Cardiac fibroblast (primary cell): ENCODE results near the gene RTL3.

Experiments used
- DNase-seq, 2 donors: peaks; one replicate each; pipeline versions ENCODE4 v3.0.0 to v3.0.0-alpha.2; 2010; ENCODE audit warnings: low read depth in 2 of 2
- H3K4me3 ChIP-seq, 2 donors: replicated peaks in 1 of 2; 1 replicate in 1 of 2; 2 replicates in 1 of 2; pipeline ENCODE4 v1.5.1; 2011; ENCODE audit warnings: low read depth in 2 of 2, low read length in 2 of 2, mild to moderate bottlenecking in 2 of 2, moderate library complexity in 1 of 2
- TF ChIP-seq, protein P1 (sequence below): IDR thresholded peaks from one replicate; pipeline ENCODE4 v1.5.1; 2011; ENCODE audit warnings: low read depth, mild to moderate bottlenecking, low read length, inconsistent platforms

The RTL3 gene

DNA sequence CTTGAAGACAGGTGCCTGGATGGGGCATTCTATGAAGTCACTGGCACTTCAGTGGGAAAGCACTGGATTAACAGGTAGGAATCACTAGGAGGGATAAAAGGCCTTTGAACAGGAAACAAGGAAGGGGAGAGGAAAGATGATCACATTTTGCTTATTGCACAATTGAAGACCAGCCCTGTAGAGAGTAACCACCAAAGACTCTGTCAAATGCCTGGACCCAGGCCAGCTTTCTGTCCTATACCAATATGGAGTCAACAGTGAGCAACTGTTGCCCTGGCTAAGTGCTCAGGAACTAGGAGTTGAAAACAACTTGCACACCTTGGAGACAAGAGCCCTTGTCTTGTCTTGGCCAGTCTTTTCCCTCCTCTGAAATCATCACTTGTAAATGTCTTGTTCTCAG, 14.1 kb upstream of the RTL3 start:
- TF ChIP-seq, protein P1, sequence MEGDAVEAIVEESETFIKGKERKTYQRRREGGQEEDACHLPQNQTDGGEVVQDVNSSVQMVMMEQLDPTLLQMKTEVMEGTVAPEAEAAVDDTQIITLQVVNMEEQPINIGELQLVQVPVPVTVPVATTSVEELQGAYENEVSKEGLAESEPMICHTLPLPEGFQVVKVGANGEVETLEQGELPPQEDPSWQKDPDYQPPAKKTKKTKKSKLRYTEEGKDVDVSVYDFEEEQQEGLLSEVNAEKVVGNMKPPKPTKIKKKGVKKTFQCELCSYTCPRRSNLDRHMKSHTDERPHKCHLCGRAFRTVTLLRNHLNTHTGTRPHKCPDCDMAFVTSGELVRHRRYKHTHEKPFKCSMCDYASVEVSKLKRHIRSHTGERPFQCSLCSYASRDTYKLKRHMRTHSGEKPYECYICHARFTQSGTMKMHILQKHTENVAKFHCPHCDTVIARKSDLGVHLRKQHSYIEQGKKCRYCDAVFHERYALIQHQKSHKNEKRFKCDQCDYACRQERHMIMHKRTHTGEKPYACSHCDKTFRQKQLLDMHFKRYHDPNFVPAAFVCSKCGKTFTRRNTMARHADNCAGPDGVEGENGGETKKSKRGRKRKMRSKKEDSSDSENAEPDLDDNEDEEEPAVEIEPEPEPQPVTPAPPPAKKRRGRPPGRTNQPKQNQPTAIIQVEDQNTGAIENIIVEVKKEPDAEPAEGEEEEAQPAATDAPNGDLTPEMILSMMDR = no peak
- H3K4me3 ChIP-seq = no peak overlapping the region
- no peak for DNase-seq

- TF ChIP-seq, protein P1 = no peak
- H3K4me3 ChIP-seq = no peak overlapping the region
- DNase-seq = no peak
These were observed 6.2 kb upstream of the RTL3 start for GRCh38 chrX:78665342-78665741.

DNA sequence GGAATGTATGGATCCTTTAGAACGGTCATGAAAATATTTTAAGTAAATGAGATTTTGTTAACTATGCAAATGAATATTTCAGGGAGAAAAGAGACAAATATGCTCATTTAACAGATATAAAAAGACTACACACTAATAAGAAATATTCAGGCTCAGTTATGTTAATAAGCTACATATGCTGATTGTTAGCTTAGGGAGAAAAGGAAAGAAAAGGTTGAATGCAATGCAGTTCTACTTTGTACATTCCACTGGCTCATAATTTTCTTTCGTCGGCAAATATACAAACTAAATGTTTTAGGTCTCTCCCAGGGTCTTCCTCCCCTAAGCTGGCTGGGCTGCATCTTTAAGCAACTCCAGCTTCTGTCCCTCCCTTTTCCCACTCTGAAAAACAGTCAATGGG, 2.7 kb upstream of the RTL3 start:
- no peak overlapping the region for H3K4me3 ChIP-seq
- TF ChIP-seq, protein P1 = no peak
- DNase-seq = no peak

DNA sequence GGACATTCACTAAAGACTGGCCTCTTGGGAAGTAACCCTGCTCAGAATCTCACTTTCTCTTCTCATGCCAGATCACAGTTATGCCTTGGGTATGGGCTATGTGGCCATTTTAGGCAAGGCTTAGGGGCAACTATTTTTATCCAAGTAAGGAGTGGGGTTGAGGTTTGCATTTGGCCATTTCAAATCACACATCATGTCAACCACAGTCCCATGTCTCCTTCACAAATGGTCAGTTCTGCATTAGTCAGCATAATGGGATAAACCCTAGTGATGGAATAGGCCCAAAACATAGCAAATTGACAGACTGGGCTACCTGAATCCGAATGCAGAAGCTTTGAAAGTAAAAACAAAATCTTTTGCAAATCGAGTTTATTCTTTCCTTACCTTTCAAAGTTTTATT, 827 bp upstream of the RTL3 start:
- TF ChIP-seq, protein P1 = no peak
- DNase-seq = no peak
- H3K4me3 ChIP-seq = no peak overlapping the region

DNA sequence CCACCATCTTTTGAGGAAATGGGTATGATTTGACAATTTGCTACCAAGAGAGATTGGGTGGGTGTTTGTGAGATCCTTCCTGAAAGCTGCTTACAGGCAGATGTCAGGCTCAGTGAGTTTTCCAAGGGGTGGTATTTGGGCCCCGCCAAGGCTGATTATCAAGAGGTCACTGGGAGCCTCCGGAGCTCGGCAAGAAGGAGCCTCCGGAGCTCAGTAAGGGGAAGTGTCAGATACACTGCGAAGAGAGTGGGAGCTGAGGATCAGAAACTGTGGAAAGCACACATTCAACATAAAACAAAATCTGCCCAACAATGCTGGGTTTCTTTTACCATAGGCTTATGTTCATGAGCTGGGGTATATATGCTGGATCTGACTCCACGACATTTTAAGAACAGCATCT, 714 bp downstream of the RTL3 start:
- TF ChIP-seq, protein P1 = no peak
- H3K4me3 ChIP-seq = no peak overlapping the region
- no peak for DNase-seq

GRCh38 chrX:78655642-78656041, 3.5 kb downstream of the RTL3 start:
- no peak for DNase-seq
- TF ChIP-seq, protein P1 = no peak
- no peak overlapping the region for H3K4me3 ChIP-seq

DNA sequence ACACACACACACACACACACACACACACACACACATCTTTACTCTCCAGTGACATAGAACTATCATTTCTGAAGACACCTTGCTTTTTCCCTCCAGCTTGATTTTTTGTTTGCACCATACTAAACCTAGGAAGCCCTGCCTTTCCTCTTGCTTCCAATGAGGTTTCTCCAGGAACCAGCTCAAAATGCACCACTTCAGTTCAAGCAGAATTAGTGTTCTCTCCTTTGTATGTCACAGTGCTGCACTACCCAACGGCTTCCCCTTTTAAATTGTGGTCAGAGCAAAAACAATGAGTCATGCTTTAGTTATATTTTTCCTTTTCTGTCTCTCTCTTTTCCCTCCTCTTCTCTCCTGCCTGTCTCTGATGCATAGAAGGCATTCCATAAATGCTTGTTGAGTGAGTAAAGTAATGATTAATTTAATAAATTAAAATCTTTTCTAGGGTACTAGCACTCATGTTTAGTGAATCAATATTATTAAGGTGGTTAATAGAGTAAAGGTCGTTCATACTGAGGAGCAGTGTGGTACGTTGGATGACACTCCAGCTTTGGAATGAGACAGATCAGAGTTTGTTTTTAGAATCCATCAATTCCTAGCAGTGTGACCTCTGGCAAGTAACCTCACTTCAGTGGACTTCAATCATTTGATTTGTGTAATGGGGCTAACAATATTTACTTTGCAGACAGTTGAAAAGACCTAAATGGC, 5.9 kb downstream of the RTL3 start:
- TF ChIP-seq, protein P1 = no peak
- peak; percentile 77 to 87 for DNase-seq
- H3K4me3 ChIP-seq = no peak overlapping the region
